ENCODE results near the gene PSMB10. TPM values are rescaled to one million over a fixed set of nuclear protein-coding genes. Genes with fewer than 3 reads are reported as not detected.

Gene PSMB10
- total and polyA plus RNA-seq, 2 of the 8 experiments (the other 6 are each of a cell fraction or from before 2014, with no cell fraction given), result 32.1 to 61.9 TPM

DNA sequence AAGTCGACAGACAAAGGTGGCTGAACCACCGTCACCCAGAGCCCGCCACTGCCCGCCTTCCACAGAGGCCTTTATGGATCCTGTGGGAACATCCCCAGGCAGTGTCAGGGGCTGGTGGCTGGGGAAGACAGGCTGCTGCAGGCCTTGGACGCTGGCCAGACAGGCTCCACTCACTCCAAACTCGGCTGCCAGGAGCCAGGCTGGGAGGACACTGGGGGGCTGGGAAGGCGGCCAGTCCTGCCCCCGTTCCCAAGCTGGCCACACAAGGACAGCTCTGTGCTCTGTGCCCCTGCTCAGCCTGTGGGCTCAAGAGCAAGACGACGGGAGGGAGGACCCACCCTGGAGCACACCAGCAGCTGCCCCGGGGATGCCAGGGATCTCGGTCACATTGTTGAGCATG, 14.8 kb upstream of the PSMB10 start:
- H3K4me1 ChIP-seq (replicated peaks in 1 of 4; ENCODE audit: control insufficient read depth in 3 of 4, insufficient read depth in 4 of 4, low read length in 3 of 4), result no peaks in the 10 kb centered on the region
- H2BK15ac ChIP-seq (ENCODE audit: low read length), result no peak overlapping the region
- no peaks in the 10 kb centered on the region for H3K27me3 ChIP-seq (replicated peaks in 1 of 4; ENCODE audit: control insufficient read depth in 3 of 4, extremely low read depth in 1 of 4, insufficient read depth in 3 of 4, low read length in 3 of 4)
- no peaks in the 10 kb centered on the region; the same call in 1 of the 2 replicates for H3K79me1 ChIP-seq (ENCODE audit: low read depth, low read length)
- no peak overlapping the region for H3K4me2 ChIP-seq (ENCODE audit: insufficient read depth in 1 of 2, low read depth in 2 of 2, low read length in 2 of 2)
- H2AFZ ChIP-seq (ENCODE audit: low read length), result no peak overlapping the region
- H2BK5ac ChIP-seq (ENCODE audit: low read depth, low read length), result no peak overlapping the region
- 91% methylated on average over 11 of the region's 12 CpGs; no CpG with 5 or more reads in 1 of the 2 experiments for WGBS, 2 experiments (ENCODE audit: extremely low coverage in 1 of 2, insufficient coverage in 1 of 2, insufficient read length in 1 of 2, insufficient replicate concordance in 2 of 2, low coverage in 1 of 2, low lambda C conversion rate in 2 of 2, missing lambda C conversion rate in 1 of 2)
- H2BK12ac ChIP-seq (ENCODE audit: low read depth, low read length), result no peak overlapping the region
- H3K36me3 ChIP-seq (ENCODE audit: control insufficient read depth in 2 of 4, insufficient read depth in 4 of 4, low read length in 3 of 4), result peaks cover 9 to 49% (median 18%) of the 10 kb centered on the region in 4 experiments
- no peak overlapping the region for H3K4me3 ChIP-seq (ENCODE audit: extremely low read depth in 1 of 4, insufficient read depth in 2 of 4, low read depth in 3 of 4, low read length in 4 of 4)
- no peak overlapping the region for H4K8ac ChIP-seq (ENCODE audit: extremely low read depth, insufficient read depth, low read length)
- DNase-seq (ENCODE audit: low read depth in 1 of 2, low spot score in 2 of 2) (no peak), FAIRE-seq (no peak)
- peaks cover 2 to 22% of the 10 kb centered on the region in 2 experiments for H4K20me1 ChIP-seq (replicated peaks in 1 of 2; ENCODE audit: control insufficient read depth in 1 of 2, insufficient read depth in 2 of 2, low read length in 2 of 2)
- H3K14ac ChIP-seq (ENCODE audit: insufficient read length), result no peak overlapping the region
- no peak overlapping the region for H4K91ac ChIP-seq (replicated peaks; ENCODE audit: insufficient read length, low read length)
- H4K5ac ChIP-seq (ENCODE audit: insufficient read length, low read depth, low read length), result no peak overlapping the region
- H3K56ac ChIP-seq (replicated peaks; ENCODE audit: insufficient read length, low read depth, low read length), result no peak overlapping the region
- no peak overlapping the region for H3K23ac ChIP-seq (ENCODE audit: insufficient read length)
- no peak overlapping the region for H3K4ac ChIP-seq (replicated peaks; ENCODE audit: insufficient read length, low read depth, low read length)
- H2BK20ac ChIP-seq (ENCODE audit: low read length), result no peak overlapping the region
- peaks cover 3% of the 10 kb centered on the region; the same call in 1 of the 2 replicates for H3K23me2 ChIP-seq (ENCODE audit: low read depth, low read length)
- ChIA-PET POLR2A (ENCODE audit: partially characterized antibody) (interaction anchor here (1.2 to 8.5 kb wide), 3 partner anchors 9 to 16 kb away, joined by 3 to 47 read pairs (median 3); partner anchors contain the start of gene PSMB10), CTCF (ENCODE audit: partially characterized antibody) (interaction anchor here (0.6 to 2.6 kb wide), 3 partner anchors 10 to 132 kb away, joined by 3 to 19 read pairs (median 5); no protein-coding TSS in a partner anchor)
- H3K27ac ChIP-seq (ENCODE audit: low read depth, low read length), result no peak overlapping the region
- H3K9ac ChIP-seq (replicated peaks in 1 of 4; ENCODE audit: extremely low read depth in 1 of 4, low read depth in 3 of 4, low read length in 3 of 4), result no peak overlapping the region
- H2AK5ac ChIP-seq (ENCODE audit: low read depth, low read length), result no peak overlapping the region
- no peak overlapping the region for H2BK120ac ChIP-seq (replicated peaks; ENCODE audit: low read depth, low read length)
- H3K9me3 ChIP-seq (ENCODE audit: insufficient read depth in 2 of 2, low read depth in 1 of 2, low read length in 1 of 2), result no peaks in the 10 kb centered on the region
- H3K18ac ChIP-seq (ENCODE audit: extremely low read depth, low read length), result no peak overlapping the region
- no peaks in the 10 kb centered on the region for H3K79me2 ChIP-seq (ENCODE audit: control insufficient read depth in 1 of 2, insufficient read depth in 2 of 2, low read length in 2 of 2)
- TF ChIP-seq RBBP5 (IDR thresholded peaks at IDR 0.05; ENCODE audit: borderline replicate concordance, low read depth, low read length) (no peak), CBX8 (IDR thresholded peaks at IDR 0.05; ENCODE audit: borderline replicate concordance, low read depth, low read length) (no peak), JUN (IDR thresholded peaks at IDR 0.05; ENCODE audit: low read depth, low read length) (no peak), SIRT6 (IDR thresholded peaks at IDR 0.05; ENCODE audit: low read length) (no peak), NANOG (IDR thresholded peaks at IDR 0.05; ENCODE audit: insufficient read depth, low read depth, low read length, poor library complexity, severe bottlenecking) (no peak), YY1 (IDR thresholded peaks at IDR 0.05; ENCODE audit: low read depth, low read length) (no peak), TAF1 (IDR thresholded peaks at IDR 0.05; ENCODE audit: low read depth, low read length) (no peak), RFX5 (IDR thresholded peaks at IDR 0.05; ENCODE audit: borderline replicate concordance, low read depth, low read length) (no peak), TCF12 (IDR thresholded peaks at IDR 0.05; ENCODE audit: low read depth, low read length) (no peak), MAFK (IDR thresholded peaks at IDR 0.05; ENCODE audit: low read depth, low read length) (no peak), TAF7 (optimal IDR thresholded peaks at IDR 0.05; ENCODE audit: borderline replicate concordance, low read depth, low read length) (no peak)
- TF ChIP-seq, protein P1, sequence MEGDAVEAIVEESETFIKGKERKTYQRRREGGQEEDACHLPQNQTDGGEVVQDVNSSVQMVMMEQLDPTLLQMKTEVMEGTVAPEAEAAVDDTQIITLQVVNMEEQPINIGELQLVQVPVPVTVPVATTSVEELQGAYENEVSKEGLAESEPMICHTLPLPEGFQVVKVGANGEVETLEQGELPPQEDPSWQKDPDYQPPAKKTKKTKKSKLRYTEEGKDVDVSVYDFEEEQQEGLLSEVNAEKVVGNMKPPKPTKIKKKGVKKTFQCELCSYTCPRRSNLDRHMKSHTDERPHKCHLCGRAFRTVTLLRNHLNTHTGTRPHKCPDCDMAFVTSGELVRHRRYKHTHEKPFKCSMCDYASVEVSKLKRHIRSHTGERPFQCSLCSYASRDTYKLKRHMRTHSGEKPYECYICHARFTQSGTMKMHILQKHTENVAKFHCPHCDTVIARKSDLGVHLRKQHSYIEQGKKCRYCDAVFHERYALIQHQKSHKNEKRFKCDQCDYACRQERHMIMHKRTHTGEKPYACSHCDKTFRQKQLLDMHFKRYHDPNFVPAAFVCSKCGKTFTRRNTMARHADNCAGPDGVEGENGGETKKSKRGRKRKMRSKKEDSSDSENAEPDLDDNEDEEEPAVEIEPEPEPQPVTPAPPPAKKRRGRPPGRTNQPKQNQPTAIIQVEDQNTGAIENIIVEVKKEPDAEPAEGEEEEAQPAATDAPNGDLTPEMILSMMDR (IDR thresholded peaks at IDR 0.05; ENCODE audit: control extremely low read depth in 1 of 3, insufficient read depth in 1 of 3, low read depth in 1 of 3, low read length in 3 of 3), result no peak

Measured in H1 (cell line).